HepG2 (cell line): Measurements from ENCODE around the gene SNHG17. TPM values are rescaled to one million over a fixed set of nuclear protein-coding genes. Genes with fewer than 3 reads are reported as not detected.
A peak's percentile ranks its signal among the peaks of the same experiment; 100 is the strongest.

Experiments
- ATAC-seq: fragments of 200-7000 bp; cut with Tn5 transposase; 3 replicates; pipeline ENCODE4 v1.9.1; 2020; ENCODE audit warnings: mild to moderate bottlenecking, moderate library complexity
- BruUV-seq: library from RNA; stranded (reverse); fragments of 400-500 nt; replicated peaks from 2 replicates; lab custom pipeline; 2021; lab: Mats Ljungman, UMichigan
- CTCF ChIA-PET: fragments of 300-600 bp; formaldehyde crosslinking; extraction: SDS; loops from one replicate; lab custom pipeline; 2021; ENCODE audit warnings: low total read pairs, inconsistent platforms, low intra/inter-chr PET ratio; lab: Yijun Ruan, JAX
- POLR2A ChIA-PET: fragments of 350-600 bp; sonication (Branson Sonifier 250); formaldehyde crosslinking; loops from one replicate; lab custom pipeline; 2020; ENCODE audit warnings: antibody characterized with exemption, inconsistent platforms; lab: Yijun Ruan, JAX
- DNase-seq: peaks from one replicate; pipeline ENCODE4 v3.0.0-alpha.2; 2015; ENCODE audit warnings: low spot score
- FAIRE-seq: peaks from 3 replicates; lab custom pipeline; 2011; peaks lifted over from hg19 to GRCh38; lab: Jason Lieb, UNC
- H2AFZ ChIP-seq: one replicate; pipeline ENCODE4 v1.6.1; 2011; ENCODE audit warnings: low read length, inconsistent platforms
- H3K27ac ChIP-seq: fragments of 300-600 bp; 3 replicates; pipeline ENCODE4 v1.8.0; 2011; ENCODE audit warnings: mixed run types, mild to moderate bottlenecking, mixed read lengths, low read length, inconsistent platforms; ENCODE audit not compliant: insufficient read depth; ENCODE audit errors: extremely low read length
- H3K27me3 ChIP-seq, 2 experiments: fragments of 200-600 bp in 1 of 2; 2 replicates in 1 of 2; 3 replicates in 1 of 2; pipeline versions ENCODE4 v1.6.0 to v1.8.0; 2011; ENCODE audit warnings: low read length in 2 of 2, mild to moderate bottlenecking in 2 of 2, moderate library complexity in 2 of 2, inconsistent platforms in 1 of 2; ENCODE audit not compliant: insufficient read depth in 2 of 2, control insufficient read depth in 1 of 2
- H3K36me3 ChIP-seq, 2 experiments: fragments of 200-600 bp in 1 of 2; replicated peaks in 1 of 2; 2 replicates in 1 of 2; 3 replicates in 1 of 2; pipeline versions ENCODE4 v1.5.1 to v1.8.0; 2011; ENCODE audit warnings: low read length in 2 of 2, inconsistent platforms in 1 of 2; ENCODE audit not compliant: insufficient read depth in 2 of 2, control insufficient read depth in 1 of 2
- H3K4me1 ChIP-seq: 2 replicates; pipeline ENCODE4 v1.5.1; 2012; ENCODE audit warnings: low read length, inconsistent platforms; ENCODE audit not compliant: insufficient read depth
- H3K4me2 ChIP-seq: 2 replicates; pipeline ENCODE4 v1.6.0; 2011; ENCODE audit warnings: low read depth, low read length, inconsistent platforms
- H3K4me3 ChIP-seq, 3 experiments: fragments of 200-600 bp in 1 of 3; sonication (generic), shearing (Covaris generic) in 1 of 3; replicated peaks in 1 of 3; 2 replicates each; pipeline ENCODE4 v1.5.1; 2011 to 2016; ENCODE audit warnings: low read length in 3 of 3, inconsistent platforms in 2 of 3, low read depth in 2 of 3, mild to moderate bottlenecking in 2 of 3, control low read depth in 1 of 3, mixed read lengths in 1 of 3; ENCODE audit not compliant: insufficient read depth in 1 of 3
- H3K79me2 ChIP-seq: one replicate; pipeline ENCODE4 v1.6.1; 2011; ENCODE audit warnings: low read length, inconsistent platforms; ENCODE audit not compliant: insufficient read depth
- H3K9ac ChIP-seq: 2 replicates; pipeline ENCODE4 v1.6.0; 2011; ENCODE audit warnings: mild to moderate bottlenecking, low read depth, low read length, inconsistent platforms; ENCODE audit not compliant: insufficient read depth
- H3K9me3 ChIP-seq: 2 replicates; pipeline ENCODE4 v1.5.1; 2012; ENCODE audit warnings: mild to moderate bottlenecking, low read length
- H4K20me1 ChIP-seq: 2 replicates; pipeline ENCODE4 v1.6.0; 2011; ENCODE audit warnings: inconsistent platforms, mild to moderate bottlenecking, low read length, moderate library complexity; ENCODE audit not compliant: insufficient read depth
- ARHGAP35 ChIP-seq: sonication (generic); formaldehyde crosslinking; IDR thresholded peaks from 2 replicates; pipeline ENCODE4 v1.9.0; 2022; ENCODE audit warnings: mild to moderate bottlenecking, inconsistent platforms, moderate library complexity, missing genetic modification reagents, borderline replicate concordance
- EEA1 ChIP-seq: sonication (generic); formaldehyde crosslinking; IDR thresholded peaks from 2 replicates; pipeline ENCODE4 v1.5.1; 2020; ENCODE audit warnings: mild to moderate bottlenecking, missing genetic modification reagents, borderline replicate concordance
- HDAC1 ChIP-seq: sonication (generic); formaldehyde crosslinking; IDR thresholded peaks from 2 replicates; pipeline ENCODE4 v1.5.1; 2020; ENCODE audit warnings: mild to moderate bottlenecking, missing genetic modification reagents
- HIC2 ChIP-seq: sonication (generic); formaldehyde crosslinking; IDR thresholded peaks from 2 replicates; pipeline ENCODE4 v1.9.0; 2022; ENCODE audit warnings: low read depth, missing genetic modification reagents
- KLF13 ChIP-seq: sonication (generic); formaldehyde crosslinking; IDR thresholded peaks from 2 replicates; pipeline ENCODE4 v1.4.0; 2020; ENCODE audit warnings: mild to moderate bottlenecking, missing genetic modification reagents
- NFE2L2 ChIP-seq: fragments of 150-350 bp; IDR thresholded peaks from 2 replicates; pipeline ENCODE4 v1.6.1; 2014; ENCODE audit warnings: low read length
- NR0B2 ChIP-seq: sonication (generic); formaldehyde crosslinking; IDR thresholded peaks from 2 replicates; pipeline ENCODE4 v1.4.0; 2020; ENCODE audit warnings: mild to moderate bottlenecking, missing genetic modification reagents
- SMAD3 ChIP-seq: sonication (generic); formaldehyde crosslinking; IDR thresholded peaks from 2 replicates; pipeline ENCODE4 v1.4.0; 2020; ENCODE audit warnings: missing genetic modification reagents
- SUZ12 ChIP-seq: fragments of 150-350 bp; IDR thresholded peaks from 2 replicates; pipeline ENCODE4 v1.6.1; 2014; ENCODE audit warnings: low read depth, low read length
- TCF7 ChIP-seq: sonication (generic); IDR thresholded peaks from 2 replicates; pipeline ENCODE4 v1.6.1; 2016; ENCODE audit warnings: antibody characterized with exemption, low read depth
- U2AF1 ChIP-seq: fragments of 200-400 bp; formaldehyde crosslinking; optimal IDR thresholded peaks from 2 replicates; pipeline ENCODE3; 2017; ENCODE audit warnings: mild to moderate bottlenecking, low read depth, low read length
- ZNF33B ChIP-seq: sonication (generic); formaldehyde crosslinking; IDR thresholded peaks from 2 replicates; pipeline ENCODE4 v1.5.1; 2020; ENCODE audit warnings: mild to moderate bottlenecking, missing genetic modification reagents
- ZNF367 ChIP-seq: sonication (generic); formaldehyde crosslinking; IDR thresholded peaks from 2 replicates; pipeline ENCODE4 v1.4.0; 2020; ENCODE audit warnings: missing genetic modification reagents, borderline replicate concordance
- ZNF549 ChIP-seq: sonication (generic); formaldehyde crosslinking; IDR thresholded peaks from 2 replicates; pipeline ENCODE4 v1.5.0; 2020; ENCODE audit warnings: missing genetic modification reagents
- ZNF569 ChIP-seq: sonication (generic); formaldehyde crosslinking; IDR thresholded peaks from 2 replicates; pipeline ENCODE4 v1.5.0; 2020; ENCODE audit warnings: mild to moderate bottlenecking, missing genetic modification reagents, moderate library complexity, borderline replicate concordance
- ZNF724P ChIP-seq: sonication (generic); formaldehyde crosslinking; IDR thresholded peaks from 2 replicates; pipeline ENCODE4 v1.8.0; 2022; ENCODE audit warnings: missing genetic modification reagents, borderline replicate concordance
- ZNF788 ChIP-seq: sonication (generic); formaldehyde crosslinking; IDR thresholded peaks from 2 replicates; pipeline ENCODE4 v1.5.0; 2020; ENCODE audit warnings: mild to moderate bottlenecking, missing genetic modification reagents, borderline replicate concordance
- ZNF800 ChIP-seq: sonication (generic); formaldehyde crosslinking; IDR thresholded peaks from 2 replicates; pipeline ENCODE4 v1.4.0; 2020; ENCODE audit warnings: missing genetic modification reagents
- ZNF891 ChIP-seq: sonication (generic); formaldehyde crosslinking; IDR thresholded peaks from 2 replicates; pipeline ENCODE4 v1.5.0; 2020; ENCODE audit warnings: mild to moderate bottlenecking, missing genetic modification reagents
- ZSCAN20 ChIP-seq: sonication (generic); formaldehyde crosslinking; IDR thresholded peaks from 2 replicates; pipeline ENCODE4 v1.4.0; 2020; ENCODE audit warnings: missing genetic modification reagents, mild to moderate bottlenecking, borderline replicate concordance
- WGBS: methylation state at CpG from one replicate; pipeline ENCODE4 v1.1.6; 2017; ENCODE audit warnings: low lambda C conversion rate; 5-methylcytosine and 5-hydroxymethylcytosine counted together
- in situ Hi-C: cut with HindIII; loops from 2 replicates; pipeline ENCODE4 v1.10.0; 2017; ENCODE audit warnings: low pct_unique_long_range_greater_than_20kb; ENCODE audit not compliant: extremely low pct_ligation_motif_present
- intact Hi-C: fragments of 100-400 bp; cut with micrococcal nuclease; formaldehyde crosslinking; loops from one replicate; pipeline ENCODE4 v1.10.0; 2022; ENCODE audit not compliant: unreplicated experiment
- polyA plus RNA-seq, 8 experiments: library from polyadenylated mRNA; depleted of rRNA in 3 of 8; stranded (reverse) in 7 of 8; unstranded in 1 of 8; fragments of >200 nt; fragmentation: Illumina TruSeq in 4 of 8; extraction: Trizol in 4 of 8; gene quantifications; 2 replicates each; pipeline versions ENCODE4 v1.2.1 to v1.2.3, GENCODE V29; 2011 to 2016; ENCODE audit warnings: low read depth in 4 of 8, missing spikeins in 1 of 8, mixed read lengths in 1 of 8; ENCODE audit not compliant: insufficient read depth in 1 of 8
- total RNA-seq, 5 experiments: library from RNA; depleted of rRNA; stranded (reverse); fragments of >200 nt; fragmentation: Illumina TruSeq; extraction: Trizol; gene quantifications; 2 replicates each; pipeline ENCODE4 v1.2.3, GENCODE V29; 2016; ENCODE audit warnings: low read depth in 1 of 5

Gene SNHG17
- total and polyA plus RNA-seq, 2 of the 13 experiments (the other 11 are each of a cell fraction or from before 2014, with no cell fraction given), result 26.2 to 41.2 TPM

GRCh38 chr20:38446441-38447209 is 11.5 kb upstream of the SNHG17 start:
- no peaks in the 10 kb centered on the region for H4K20me1 ChIP-seq
- ChIA-PET CTCF (interaction anchor here (0.8 to 6.0 kb wide), 3 partner anchors 11 to 90 kb away, joined by 3 to 314 read pairs (median 18); partner anchors contain the start of genes RALGAPB and SNHG17), POLR2A (interaction anchor here (0.6 to 5.1 kb wide), 11 partner anchors 9 to 239 kb away, joined by 3 to 294 read pairs (median 4); partner anchors contain the start of genes RALGAPB and SNHG17)
- intact Hi-C loops (loop anchor here (1.0 kb wide), 3 partner anchors 11 to 26 kb away; partner anchors contain the start of genes RALGAPB and SNHG17), in situ Hi-C loops (loop anchor here (25.0 kb wide), 1 partner anchor 291 kb away; the partner anchor contains the start of gene ACTR5)
- peak overlapping the region; percentile 86 to 99 (median 95) for H3K4me3 ChIP-seq
- H3K27me3 ChIP-seq, result no peaks in the 10 kb centered on the region; a peak in 1 of 5 replicates
- FAIRE-seq (peak; percentile 88), ATAC-seq (peak; percentile 82), DNase-seq (peak; percentile 90)
- H3K79me2 ChIP-seq, result peaks cover 12% of the 10 kb centered on the region
- no peaks in the 10 kb centered on the region for H3K9me3 ChIP-seq
- H3K4me2 ChIP-seq, result peak overlapping the region; percentile 92
- H3K4me1 ChIP-seq, result peaks cover 42% of the 10 kb centered on the region
- no TSS peak for BruUV-seq
- peak overlapping the region; percentile 98 for H3K9ac ChIP-seq
- peaks cover 16 to 28% of the 10 kb centered on the region in 2 experiments for H3K36me3 ChIP-seq
- WGBS, result 0% methylated on average over 20 of the region's 56 CpGs
- H3K27ac ChIP-seq, result peak overlapping the region; percentile 78
- peak overlapping the region; percentile 94 for H2AFZ ChIP-seq
- TF ChIP-seq U2AF1 (peak; percentile 100), ZNF549 (CRISPR knock-in tag) (no peak), HIC2 (CRISPR knock-in tag) (peak; percentile 80; the same call in 1 of the 2 replicates), SUZ12 (no peak), KLF13 (peak; percentile 90), ZSCAN20 (peak; percentile 80), ZNF788 (CRISPR knock-in tag) (peak; percentile 100), ZNF724P (CRISPR knock-in tag) (peak; percentile 98; the same call in 1 of the 2 replicates), ZNF891 (peak; percentile 98), NR0B2 (CRISPR knock-in tag) (peak; percentile 87), ZNF367 (peak; percentile 72; the same call in 1 of the 2 replicates), HDAC1 (peak; percentile 99), ZNF33B (CRISPR knock-in tag) (peak; percentile 66; the same call in 1 of the 2 replicates), SMAD3 (CRISPR knock-in tag) (peak; percentile 100), ZNF800 (CRISPR knock-in tag) (peak; percentile 90; the same call in 1 of the 2 replicates), ZNF569 (CRISPR knock-in tag) (no peak; the same call in 1 of the 2 replicates), TCF7 (no peak), EEA1 (peak; percentile 86; the same call in 1 of the 2 replicates), NFE2L2 (no peak), ARHGAP35 (CRISPR knock-in tag) (peak; percentile 95)
